ENCODE data around the gene OR10K2. TPM values are rescaled to one million over a fixed set of nuclear protein-coding genes. Genes with fewer than 3 reads are reported as not detected.

The OR10K2 gene
- total and polyA plus RNA-seq, 2 donors (not counting 3 experiments of a cell fraction or from before 2014, with no cell fraction given), result not detected

DNA sequence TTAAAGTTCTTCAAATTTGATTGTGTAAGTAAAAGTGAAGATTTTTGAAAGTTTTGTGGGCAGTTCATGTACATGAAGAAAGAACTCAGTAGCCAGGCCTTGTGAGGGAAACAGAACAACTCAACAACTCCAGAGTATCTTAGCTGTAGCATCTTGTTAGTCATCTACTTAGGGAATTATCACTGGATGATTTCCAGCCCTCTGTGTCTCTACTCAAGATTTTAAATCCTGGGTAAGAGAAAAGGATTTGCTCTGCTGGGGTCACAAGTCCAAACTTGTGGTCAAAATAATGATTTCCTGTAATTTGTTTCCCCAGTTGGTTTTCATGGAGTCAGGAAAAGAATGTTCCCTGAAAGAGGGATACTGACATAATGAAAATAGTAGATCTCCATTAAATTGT, 34.9 kb downstream of the OR10K2 start:
- Histone ChIP-seq H3K9me1 (replicated peaks; ENCODE audit: control insufficient read depth, extremely low read depth, insufficient read depth, low read length) (no peaks in the 10 kb centered on the region), H3K27ac (ENCODE audit: insufficient read depth, low read depth, low read length) (no peak overlapping the region), H3K4me3 (replicated peaks in 1 of 3; ENCODE audit: insufficient read depth in 1 of 3, low read depth in 1 of 3, low read length in 3 of 3) (no peak overlapping the region), H3K4me1 (ENCODE audit: control insufficient read depth, extremely low read depth, insufficient read depth, low read length) (no peaks in the 10 kb centered on the region), H2AFZ (ENCODE audit: low read depth, low read length) (no peak overlapping the region), H3K9me3 (replicated peaks; ENCODE audit: control insufficient read depth, insufficient read depth, low read length) (no peaks in the 10 kb centered on the region), H3K4me2 (ENCODE audit: insufficient read depth, low read length) (no peak overlapping the region), H3K36me3 (ENCODE audit: control insufficient read depth in 2 of 2, extremely low read depth in 1 of 2, insufficient read depth in 2 of 2, low read length in 2 of 2) (no peaks in the 10 kb centered on the region), H3K9ac (replicated peaks; ENCODE audit: extremely low read depth, insufficient read depth, low read length) (no peak overlapping the region), H3K27me3 (ENCODE audit: control insufficient read depth in 2 of 2, insufficient read depth in 2 of 2, low read length in 2 of 2) (no peaks in the 10 kb centered on the region), H3K79me2 (ENCODE audit: control insufficient read depth, insufficient read depth, low read length) (no peaks in the 10 kb centered on the region), H4K20me1 (replicated peaks; ENCODE audit: control insufficient read depth, extremely low read depth, insufficient read depth, low read length) (no peaks in the 10 kb centered on the region)
- intact Hi-C loops (cut with micrococcal nuclease) (no loop called here), dilution Hi-C loops (cut with MboI; ENCODE audit: extremely low pct_ligation_motif_present, low sequenced_read_pairs) (no loop called here)
- no peak for TF ChIP-seq POLR2A (IDR thresholded peaks at IDR 0.05; ENCODE audit: low read depth, low read length)
- no peak for TF ChIP-seq JUN (IDR thresholded peaks at IDR 0.05; ENCODE audit: borderline replicate concordance, insufficient read depth, insufficient read length, low read depth)
- no peak for TF ChIP-seq GATA2 (IDR thresholded peaks at IDR 0.05; ENCODE audit: insufficient read depth, insufficient read length, low read depth, low read length)
- TF ChIP-seq EZH2 (IDR thresholded peaks at IDR 0.05; ENCODE audit: borderline replicate concordance, low read depth, low read length, severe bottlenecking), result no peak
- TF ChIP-seq MYC (IDR thresholded peaks at IDR 0.05; ENCODE audit: low read depth, low read length), result no peak
- FAIRE-seq, result no peak
- no TSS peak for BruUV-seq (replicated peaks)
- ChIA-PET CTCF (no interaction called here), POLR2A (no interaction called here)
- no peak for DNase-seq (ENCODE audit: low read depth, low spot score)

DNA sequence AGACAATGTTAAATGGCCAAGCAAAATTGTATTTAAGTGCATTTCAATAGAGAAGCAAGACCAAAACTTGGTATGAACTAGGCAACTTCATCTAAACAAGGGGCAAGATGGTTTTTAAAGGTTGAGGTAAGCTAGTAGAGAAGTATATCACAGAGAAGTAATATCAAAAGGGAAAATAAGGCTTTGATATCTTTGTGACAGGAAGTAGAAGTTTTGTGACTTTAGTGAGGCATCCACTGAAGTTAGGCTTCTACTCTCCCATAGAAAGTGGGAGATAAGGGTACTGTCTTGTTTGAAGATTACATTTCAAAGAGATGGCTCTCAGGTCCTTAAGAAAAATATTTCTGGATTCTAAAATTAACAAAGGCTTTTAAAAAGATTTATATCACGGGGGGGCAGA, 35.7 kb downstream of the OR10K2 start:
- no peaks in the 10 kb centered on the region for H3K9me3 ChIP-seq (replicated peaks; ENCODE audit: control insufficient read depth, insufficient read depth, low read length)
- H3K27me3 ChIP-seq (ENCODE audit: control insufficient read depth in 2 of 2, insufficient read depth in 2 of 2, low read length in 2 of 2), result no peaks in the 10 kb centered on the region
- H3K4me2 ChIP-seq (ENCODE audit: insufficient read depth, low read length), result no peak overlapping the region
- no peak overlapping the region for H3K27ac ChIP-seq (ENCODE audit: insufficient read depth, low read depth, low read length)
- intact Hi-C loops (cut with micrococcal nuclease), result no loop called here
- DNase-seq (ENCODE audit: low read depth, low spot score) (no peak), FAIRE-seq (no peak)
- H3K36me3 ChIP-seq (ENCODE audit: control insufficient read depth in 2 of 2, extremely low read depth in 1 of 2, insufficient read depth in 2 of 2, low read length in 2 of 2), result no peaks in the 10 kb centered on the region
- dilution Hi-C loops (cut with MboI; ENCODE audit: extremely low pct_ligation_motif_present, low sequenced_read_pairs), result no loop called here
- no peak overlapping the region for H2AFZ ChIP-seq (ENCODE audit: low read depth, low read length)
- no peak for TF ChIP-seq JUN (IDR thresholded peaks at IDR 0.05; ENCODE audit: borderline replicate concordance, insufficient read depth, insufficient read length, low read depth)
- H4K20me1 ChIP-seq (replicated peaks; ENCODE audit: control insufficient read depth, extremely low read depth, insufficient read depth, low read length), result no peaks in the 10 kb centered on the region
- no TSS peak for BruUV-seq (replicated peaks)
- H3K79me2 ChIP-seq (ENCODE audit: control insufficient read depth, insufficient read depth, low read length), result no peaks in the 10 kb centered on the region
- no peaks in the 10 kb centered on the region for H3K9me1 ChIP-seq (replicated peaks; ENCODE audit: control insufficient read depth, extremely low read depth, insufficient read depth, low read length)
- CTCF ChIA-PET, result no interaction called here
- POLR2A ChIA-PET, result no interaction called here
- no peaks in the 10 kb centered on the region for H3K4me1 ChIP-seq (ENCODE audit: control insufficient read depth, extremely low read depth, insufficient read depth, low read length)
- no peak overlapping the region for H3K4me3 ChIP-seq (replicated peaks in 1 of 3; ENCODE audit: insufficient read depth in 1 of 3, low read depth in 1 of 3, low read length in 3 of 3)
- no peak overlapping the region for H3K9ac ChIP-seq (replicated peaks; ENCODE audit: extremely low read depth, insufficient read depth, low read length)
